Progenitor cell of endocrine pancreas (in vitro differentiated cells): ENCODE results near the gene TMEM238. TPM values are rescaled to one million over a fixed set of nuclear protein-coding genes. Genes with fewer than 3 reads are reported as not detected.

Experiments
- DNase-seq: peaks from one replicate; pipeline ENCODE4 v3.0.0; 2021; ENCODE audit warnings: low spot score; ENCODE audit not compliant: unreplicated experiment
- H3K27ac Mint-ChIP-seq: 2 replicates; pipeline ENCODE4 v1.8.0; 2021; ENCODE audit warnings: mild to moderate bottlenecking, moderate library complexity, mixed read lengths
- H3K27me3 Mint-ChIP-seq: 2 replicates; pipeline ENCODE4 v1.8.0; 2021; ENCODE audit warnings: mixed read lengths
- H3K36me3 Mint-ChIP-seq: 2 replicates; pipeline ENCODE4 v1.8.0; 2022; ENCODE audit warnings: mixed read lengths; ENCODE audit not compliant: insufficient read depth
- H3K4me1 Mint-ChIP-seq: 2 replicates; pipeline ENCODE4 v1.8.0; 2021; ENCODE audit warnings: low read depth, mixed read lengths
- H3K4me3 Mint-ChIP-seq: 2 replicates; pipeline ENCODE4 v1.8.0; 2021; ENCODE audit warnings: low read depth, mild to moderate bottlenecking, moderate library complexity, mixed read lengths
- H3K9me3 Mint-ChIP-seq: 2 replicates; pipeline ENCODE4 v1.8.0; 2021; ENCODE audit warnings: low read depth, mixed read lengths
- total RNA-seq: library from RNA; stranded (reverse); gene quantifications from 2 replicates; pipeline ENCODE4 v1.2.1, GENCODE V29; 2021
- TF ChIP-seq, protein P1 (sequence below): fragments of 200-600 bp; sonication (generic); IDR thresholded peaks from one replicate; pipeline ENCODE4 v1.5.0; 2021; ENCODE audit warnings: antibody characterized with exemption, mild to moderate bottlenecking; ENCODE audit not compliant: unreplicated experiment

TMEM238 gene
- total RNA-seq, 1 donor from 2014 or later = 5.6 TPM

DNA sequence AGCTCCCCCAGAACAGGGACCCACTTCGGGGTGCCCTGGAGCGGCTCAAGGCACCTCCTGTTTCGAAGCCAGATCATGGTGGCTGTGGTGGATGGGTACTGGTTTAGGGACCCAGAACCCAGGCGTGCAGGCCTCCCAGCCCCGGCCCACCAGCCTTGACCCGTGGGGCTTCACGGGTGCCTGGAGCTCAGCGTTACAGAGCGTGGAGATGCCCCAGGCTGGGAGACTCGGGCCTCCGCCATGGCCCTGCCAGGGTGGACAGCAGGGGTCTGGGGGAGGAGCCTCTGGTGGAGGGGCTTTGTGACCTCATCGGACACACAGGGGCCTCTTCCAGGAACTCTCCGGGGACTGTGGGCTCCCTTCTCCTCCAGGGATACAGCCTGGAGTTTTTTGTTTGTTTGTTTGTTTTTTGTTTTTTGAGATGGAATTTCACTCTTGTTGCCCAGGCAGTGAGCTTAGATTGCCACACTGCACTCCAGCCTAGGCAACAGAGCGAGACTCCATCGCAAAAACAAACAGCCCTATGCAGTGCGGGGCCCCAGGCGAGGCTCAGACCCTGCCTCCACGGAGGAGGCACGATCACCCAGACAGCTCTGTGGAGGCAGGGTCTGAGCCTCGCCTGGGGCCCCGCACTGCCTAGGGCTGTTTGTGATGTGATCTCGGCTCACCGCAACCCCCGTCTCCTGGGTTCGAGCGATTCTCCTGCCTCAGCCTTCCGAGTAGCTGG lies 20.9 kb downstream of the TMEM238 start, which contains the start of gene GARIN5B:
GARIN5B (minus strand) TSS at position 271 of the 727 bp plus-strand sequence; CDS start at position 77, 194 bp downstream.
- no peaks in the 10 kb centered on the region for H3K36me3 Mint-ChIP-seq
- H3K27me3 Mint-ChIP-seq = peaks cover 34% of the 10 kb centered on the region

DNA sequence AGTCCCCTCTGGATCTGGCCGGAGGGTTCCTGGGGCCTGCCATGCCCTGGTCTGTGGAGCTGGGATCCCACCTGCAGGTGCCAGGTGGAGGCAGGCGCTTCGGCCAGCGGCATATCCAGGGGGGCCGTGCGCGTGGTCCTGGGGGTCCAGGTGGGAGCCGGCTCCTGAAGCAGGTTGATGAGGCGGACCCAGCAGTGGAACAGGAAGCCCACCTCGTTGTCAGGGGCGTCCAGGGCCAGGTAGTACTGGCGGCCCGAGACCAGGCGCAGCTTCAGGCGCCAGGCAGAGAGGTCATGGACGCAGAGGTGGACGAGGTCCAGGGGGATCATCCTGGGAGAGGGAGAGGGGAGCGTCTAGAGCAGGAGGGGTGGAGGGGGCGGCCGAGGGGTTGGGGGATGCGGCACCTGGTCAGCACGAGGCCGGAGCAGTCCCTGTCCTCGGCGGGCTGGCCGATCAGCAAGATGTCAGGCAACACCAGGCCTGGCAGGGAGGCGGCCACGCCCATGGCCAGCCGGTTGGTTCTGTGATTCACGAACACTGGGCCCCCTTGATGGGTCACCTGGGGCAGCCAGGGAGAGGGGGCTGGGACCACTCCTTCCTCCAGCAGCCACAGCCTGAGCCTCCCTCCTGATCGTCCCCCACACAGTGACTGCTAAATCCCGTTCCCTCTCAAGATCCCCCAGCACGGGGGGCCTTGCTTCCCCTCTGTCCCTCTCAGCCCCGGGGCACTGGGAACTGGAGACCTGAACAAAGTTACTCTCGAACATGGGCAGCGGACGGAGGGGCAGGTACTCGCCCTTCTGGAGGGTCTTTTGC lies 21.7 kb downstream of the TMEM238 start:
- TF ChIP-seq, protein P1, sequence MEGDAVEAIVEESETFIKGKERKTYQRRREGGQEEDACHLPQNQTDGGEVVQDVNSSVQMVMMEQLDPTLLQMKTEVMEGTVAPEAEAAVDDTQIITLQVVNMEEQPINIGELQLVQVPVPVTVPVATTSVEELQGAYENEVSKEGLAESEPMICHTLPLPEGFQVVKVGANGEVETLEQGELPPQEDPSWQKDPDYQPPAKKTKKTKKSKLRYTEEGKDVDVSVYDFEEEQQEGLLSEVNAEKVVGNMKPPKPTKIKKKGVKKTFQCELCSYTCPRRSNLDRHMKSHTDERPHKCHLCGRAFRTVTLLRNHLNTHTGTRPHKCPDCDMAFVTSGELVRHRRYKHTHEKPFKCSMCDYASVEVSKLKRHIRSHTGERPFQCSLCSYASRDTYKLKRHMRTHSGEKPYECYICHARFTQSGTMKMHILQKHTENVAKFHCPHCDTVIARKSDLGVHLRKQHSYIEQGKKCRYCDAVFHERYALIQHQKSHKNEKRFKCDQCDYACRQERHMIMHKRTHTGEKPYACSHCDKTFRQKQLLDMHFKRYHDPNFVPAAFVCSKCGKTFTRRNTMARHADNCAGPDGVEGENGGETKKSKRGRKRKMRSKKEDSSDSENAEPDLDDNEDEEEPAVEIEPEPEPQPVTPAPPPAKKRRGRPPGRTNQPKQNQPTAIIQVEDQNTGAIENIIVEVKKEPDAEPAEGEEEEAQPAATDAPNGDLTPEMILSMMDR = no peak
- Mint-ChIP-seq H3K9me3 (no peaks in the 10 kb centered on the region), H3K27ac (no peak overlapping the region), H3K4me1 (no peaks in the 10 kb centered on the region), H3K27me3 (peaks cover 36% of the 10 kb centered on the region), H3K36me3 (no peaks in the 10 kb centered on the region), H3K4me3 (no peak overlapping the region)
- DNase-seq = no peak

More for the DNA sequence above, 20.9 kb downstream of the TMEM238 start, which contains the start of gene GARIN5B:
- Mint-ChIP-seq H3K27ac (no peak within 1 kb of the TSS), H3K4me1 (no peaks in the 10 kb centered on the region), H3K9me3 (no peaks in the 10 kb centered on the region), H3K4me3 (no peak within 1 kb of the TSS)
- TF ChIP-seq, protein P1 = no peak
- DNase-seq = no peak

DNA sequence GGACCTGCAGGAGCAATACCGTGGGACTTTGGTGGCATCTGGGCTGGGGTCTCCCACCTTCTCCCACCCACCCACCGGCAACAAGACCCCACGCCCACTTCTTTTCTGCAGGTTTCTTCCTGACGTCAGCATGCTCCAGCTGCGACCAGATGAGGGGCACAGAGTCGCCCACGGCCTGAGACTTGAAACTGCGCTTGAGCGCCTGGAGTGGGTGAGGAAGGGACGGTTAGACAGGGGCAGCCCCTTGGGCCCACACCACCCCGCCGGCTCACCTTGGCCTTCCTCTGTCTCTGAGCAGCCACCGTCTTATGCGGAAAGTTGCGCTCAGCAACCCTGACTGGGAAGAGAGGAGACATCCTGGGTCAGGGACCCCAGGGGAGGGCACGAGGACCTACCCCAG lies 23.2 kb downstream of the TMEM238 start:
- no peaks in the 10 kb centered on the region for H3K36me3 Mint-ChIP-seq
- H3K27ac Mint-ChIP-seq = no peak overlapping the region
- H3K27me3 Mint-ChIP-seq = peaks cover 43% of the 10 kb centered on the region
- no peaks in the 10 kb centered on the region for H3K4me1 Mint-ChIP-seq
- no peak overlapping the region for H3K4me3 Mint-ChIP-seq
- TF ChIP-seq, protein P1 = no peak
- H3K9me3 Mint-ChIP-seq = no peaks in the 10 kb centered on the region
- DNase-seq = no peak

DNA sequence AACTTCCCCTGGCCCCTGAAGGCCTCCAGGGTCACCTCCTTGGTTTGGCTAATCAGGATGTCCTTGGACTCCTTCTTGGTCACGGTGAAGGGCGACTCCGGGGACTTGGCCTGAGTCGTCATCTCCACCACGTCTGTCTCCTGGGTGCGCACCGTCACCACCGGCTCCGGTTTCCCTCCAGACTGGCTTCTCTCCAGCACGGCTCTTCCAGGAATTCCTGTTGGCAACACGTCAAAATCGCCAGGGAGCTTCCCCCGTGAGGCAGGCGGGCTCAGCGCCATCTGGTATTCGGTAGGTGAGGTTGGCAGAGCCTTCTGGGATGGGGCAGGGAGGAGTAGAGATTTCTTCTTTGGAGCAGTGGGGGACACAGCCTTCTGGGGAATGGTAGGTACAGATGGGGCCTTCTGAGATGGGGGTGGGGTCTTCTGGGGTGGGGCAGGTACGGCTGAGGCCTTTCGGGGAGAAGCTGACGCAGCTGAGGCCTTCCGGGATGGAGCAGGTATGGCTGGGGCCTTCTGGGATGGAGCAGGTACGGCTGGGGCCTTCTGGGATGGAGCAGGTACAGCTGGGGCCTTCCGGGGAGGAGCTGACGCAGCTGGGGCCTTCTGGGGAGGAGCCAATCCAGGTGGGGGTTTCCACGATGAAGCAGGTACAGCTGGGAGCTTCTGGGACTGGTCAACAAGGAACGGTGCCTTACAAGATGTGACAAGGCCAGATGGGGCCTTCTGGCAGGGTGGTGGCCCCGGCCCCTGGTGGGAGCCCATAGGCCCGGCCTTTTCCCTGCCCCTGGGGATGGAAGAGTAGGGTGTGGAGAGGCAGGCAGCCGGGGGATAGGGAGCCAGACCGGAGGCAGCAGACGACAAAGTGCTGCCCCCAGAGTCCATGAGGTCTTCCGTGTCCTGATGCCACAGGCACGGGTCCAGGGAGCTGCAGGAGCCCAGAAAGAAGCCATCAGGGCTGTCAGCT lies 24.9 kb downstream of the TMEM238 start:
- DNase-seq = no peak
- TF ChIP-seq, protein P1 = no peak
- Mint-ChIP-seq H3K9me3 (no peaks in the 10 kb centered on the region), H3K4me3 (no peak overlapping the region), H3K36me3 (no peaks in the 10 kb centered on the region), H3K4me1 (no peaks in the 10 kb centered on the region), H3K27ac (no peak overlapping the region), H3K27me3 (peaks cover 49% of the 10 kb centered on the region)

DNA sequence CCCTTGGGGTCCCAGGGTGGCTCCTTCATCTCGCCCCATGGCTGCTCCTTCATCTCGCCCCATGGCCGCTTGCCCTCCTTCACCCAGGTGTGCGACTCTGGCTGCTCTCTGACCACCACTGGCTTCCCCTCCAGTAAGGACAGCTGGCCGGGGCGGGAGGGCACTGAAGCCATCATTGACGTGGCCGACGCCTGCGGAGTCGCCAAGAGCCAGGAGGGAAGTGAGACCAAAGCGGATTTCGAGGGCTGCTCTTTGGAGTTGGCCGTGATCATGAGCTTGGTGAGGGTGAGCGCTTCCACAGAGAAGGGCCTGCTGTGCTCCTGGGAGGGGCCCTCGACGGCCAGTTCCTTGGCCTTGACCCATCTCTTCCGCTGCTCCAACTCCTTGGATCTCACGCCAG lies 25.6 kb downstream of the TMEM238 start:
- TF ChIP-seq, protein P1 = no peak
- no peak overlapping the region for H3K27ac Mint-ChIP-seq
- DNase-seq = no peak
- H3K36me3 Mint-ChIP-seq = no peaks in the 10 kb centered on the region
- no peaks in the 10 kb centered on the region for H3K9me3 Mint-ChIP-seq
- H3K4me1 Mint-ChIP-seq = no peaks in the 10 kb centered on the region
- peaks cover 46% of the 10 kb centered on the region for H3K27me3 Mint-ChIP-seq
- H3K4me3 Mint-ChIP-seq = no peak overlapping the region
